Tibial nerve (tissue), 4 donors: ENCODE results near the gene CFAP54.

Experiments used
- CTCF ChIP-seq, 5 experiments: fragments of 200-600 bp in 3 of 5; fragments of 450-650 bp in 2 of 5; sonication (generic) in 3 of 5; IDR thresholded peaks; one replicate each; pipeline ENCODE4 v1.5.1; 2016 to 2019; ENCODE audit warnings: antibody characterized with exemption in 5 of 5, mild to moderate bottlenecking in 3 of 5, moderate library complexity in 2 of 5
- EP300 ChIP-seq, 2 donors: sonication (generic); formaldehyde crosslinking; IDR thresholded peaks; one replicate each; pipeline ENCODE4 v1.6.1; 2017; ENCODE audit warnings: antibody characterized with exemption in 2 of 2, mild to moderate bottlenecking in 1 of 2
- POLR2A ChIP-seq, 2 donors: fragments of 450-650 bp; IDR thresholded peaks; one replicate each; pipeline ENCODE4 v1.6.1; 2017; ENCODE audit warnings: antibody characterized with exemption in 2 of 2, mild to moderate bottlenecking in 2 of 2, moderate library complexity in 2 of 2

GRCh38 chr12:96711364-96711763 lies 222.0 kb downstream of the CFAP54 start:
- TF ChIP-seq POLR2A (IDR thresholded peaks at IDR 0.05) (no peak), CTCF (IDR thresholded peaks at IDR 0.05) (no peak), EP300 (IDR thresholded peaks at IDR 0.05) (no peak)
